Skeletal muscle cell (primary cell): ENCODE measurements around the gene PRRC2A.

Experiments used
- DNase-seq: peaks from one replicate; pipeline ENCODE4 v3.0.0-alpha.2; 2010; ENCODE audit warnings: low read depth
- H3K4me3 ChIP-seq: 2 replicates; pipeline ENCODE4 v1.5.1; 2011; ENCODE audit warnings: low read depth, mild to moderate bottlenecking, control low read depth, low read length, moderate library complexity

Gene PRRC2A

DNA sequence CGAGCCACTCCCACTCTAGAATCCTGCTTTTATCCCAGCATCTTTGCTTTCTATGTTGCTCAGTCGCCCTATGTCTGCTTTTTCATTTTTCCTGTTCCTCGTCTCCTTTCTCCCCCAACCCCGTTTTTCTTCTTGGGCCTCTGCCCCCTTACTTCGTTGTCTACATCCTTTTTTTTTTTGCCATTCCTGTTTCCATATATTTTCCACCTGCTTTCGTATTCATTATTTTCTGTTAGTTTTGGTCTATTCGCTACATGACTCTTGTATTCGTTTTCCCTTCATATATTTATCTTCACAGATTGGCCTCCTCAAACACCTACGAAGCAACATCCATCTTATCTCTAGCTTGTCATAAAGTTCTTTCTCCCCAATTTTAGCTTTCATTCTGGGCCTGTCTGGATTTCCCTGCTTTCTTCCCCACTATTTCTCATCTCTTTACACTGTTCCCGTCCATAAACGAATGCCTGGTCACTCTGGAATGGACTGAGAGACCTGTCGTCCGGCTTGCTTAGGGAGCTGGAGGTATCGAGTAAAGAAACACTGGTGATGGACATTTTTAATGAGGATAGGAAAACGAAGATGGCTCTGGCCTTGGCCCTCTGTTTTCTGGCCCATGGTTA, 915 bp downstream of the PRRC2A start:
- peak overlapping the region; percentile 84 for H3K4me3 ChIP-seq
- no peak for DNase-seq

DNA sequence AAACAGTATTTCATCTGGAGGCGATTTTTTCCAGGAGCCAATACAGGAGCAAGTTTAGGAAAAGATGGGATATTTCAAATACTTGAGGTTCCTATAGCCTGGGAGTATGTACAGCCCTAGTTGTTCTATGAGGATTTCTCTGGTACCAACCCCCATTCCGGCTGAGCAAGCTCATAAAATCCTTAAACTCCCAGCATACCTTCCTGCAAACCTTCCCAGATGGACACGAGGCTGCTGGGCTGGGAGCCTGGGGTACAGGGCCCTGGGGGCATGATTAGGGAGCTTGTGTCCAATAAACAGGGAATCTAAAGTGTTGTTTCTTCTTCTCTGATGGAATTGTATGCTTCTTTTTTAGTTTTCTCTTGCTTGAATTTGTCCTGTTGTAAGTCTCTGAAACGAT, 1.5 kb downstream of the PRRC2A start:
- peak overlapping the region; percentile 84 for H3K4me3 ChIP-seq
- no peak for DNase-seq

DNA sequence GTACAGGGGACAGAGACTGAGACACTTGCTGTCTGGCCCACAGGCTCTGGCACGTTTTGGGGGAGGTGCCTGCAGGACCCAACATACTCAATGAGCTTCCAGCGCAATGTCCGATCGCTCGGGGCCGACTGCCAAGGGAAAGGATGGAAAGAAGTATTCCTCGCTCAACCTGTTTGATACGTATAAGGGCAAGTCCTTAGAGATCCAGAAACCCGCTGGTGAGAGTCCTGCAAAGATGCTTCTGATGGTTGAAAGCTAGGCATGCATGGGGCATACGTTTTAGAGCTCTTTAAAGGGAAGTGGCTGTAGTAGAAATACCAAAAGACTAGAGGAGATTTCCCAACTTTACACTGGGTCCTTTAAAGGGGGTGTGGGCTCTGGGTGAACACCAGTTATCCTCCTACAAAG, 2.2 kb downstream of the PRRC2A start:
- no peak for DNase-seq
- H3K4me3 ChIP-seq, result peak overlapping the region; percentile 84

DNA sequence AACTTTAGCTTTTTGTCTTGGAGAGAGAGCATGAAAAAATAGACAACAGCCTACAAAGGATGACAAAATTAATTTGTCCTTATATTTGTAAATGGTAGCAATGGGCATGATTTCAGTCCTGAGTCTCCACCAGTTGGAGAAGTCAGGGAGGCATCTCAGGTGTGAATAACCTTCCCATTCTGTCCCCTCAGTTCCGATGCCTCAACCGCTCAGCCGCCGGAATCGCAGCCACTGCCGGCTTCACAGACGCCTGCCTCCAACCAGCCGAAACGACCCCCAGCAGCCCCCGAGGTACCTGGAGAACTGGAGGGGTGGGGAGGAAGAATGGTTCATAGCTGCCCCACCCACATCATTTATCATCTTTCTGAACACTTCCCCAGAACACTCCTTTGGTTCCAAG, 3.6 kb downstream of the PRRC2A start:
- no peak overlapping the region for H3K4me3 ChIP-seq
- no peak for DNase-seq

DNA sequence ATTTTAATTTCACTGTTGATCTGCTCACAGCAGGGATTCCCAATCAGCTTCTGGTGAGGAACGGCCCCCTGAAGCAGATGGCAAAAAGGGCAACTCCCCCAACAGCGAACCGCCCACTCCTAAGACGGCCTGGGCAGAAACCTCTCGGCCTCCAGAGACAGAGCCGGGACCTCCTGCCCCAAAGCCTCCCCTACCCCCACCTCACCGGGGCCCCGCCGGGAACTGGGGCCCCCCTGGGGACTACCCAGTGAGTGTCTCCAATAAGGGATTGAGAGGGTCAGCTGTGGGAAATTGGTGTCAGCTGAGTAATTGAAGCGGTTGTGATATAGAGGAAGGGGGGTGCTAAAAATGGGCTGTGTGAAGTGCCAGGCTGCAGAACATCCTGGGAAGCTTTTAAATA, 6.4 kb downstream of the PRRC2A start:
- no peak overlapping the region for H3K4me3 ChIP-seq
- DNase-seq, result no peak

DNA sequence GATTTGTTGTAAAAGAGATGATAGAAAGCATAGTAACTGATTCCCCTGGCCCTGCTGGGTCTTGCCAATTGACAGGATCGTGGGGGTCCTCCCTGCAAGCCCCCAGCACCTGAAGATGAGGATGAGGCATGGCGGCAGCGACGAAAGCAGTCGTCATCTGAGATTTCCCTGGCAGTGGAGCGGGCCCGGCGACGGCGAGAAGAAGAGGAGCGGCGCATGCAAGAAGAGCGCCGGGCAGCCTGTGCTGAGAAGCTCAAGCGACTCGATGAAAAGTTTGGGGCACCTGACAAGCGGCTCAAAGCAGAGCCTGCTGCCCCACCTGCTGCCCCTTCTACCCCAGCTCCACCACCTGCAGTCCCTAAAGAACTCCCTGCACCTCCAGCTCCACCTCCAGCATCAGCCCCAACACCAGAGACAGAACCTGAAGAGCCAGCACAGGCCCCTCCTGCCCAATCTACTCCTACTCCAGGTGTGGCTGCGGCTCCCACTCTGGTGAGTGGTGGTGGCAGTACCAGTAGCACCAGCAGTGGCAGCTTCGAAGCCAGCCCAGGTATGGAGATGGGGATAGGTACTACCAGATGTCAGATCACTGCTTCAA, 7.3 kb downstream of the PRRC2A start:
- no peak for DNase-seq

DNA sequence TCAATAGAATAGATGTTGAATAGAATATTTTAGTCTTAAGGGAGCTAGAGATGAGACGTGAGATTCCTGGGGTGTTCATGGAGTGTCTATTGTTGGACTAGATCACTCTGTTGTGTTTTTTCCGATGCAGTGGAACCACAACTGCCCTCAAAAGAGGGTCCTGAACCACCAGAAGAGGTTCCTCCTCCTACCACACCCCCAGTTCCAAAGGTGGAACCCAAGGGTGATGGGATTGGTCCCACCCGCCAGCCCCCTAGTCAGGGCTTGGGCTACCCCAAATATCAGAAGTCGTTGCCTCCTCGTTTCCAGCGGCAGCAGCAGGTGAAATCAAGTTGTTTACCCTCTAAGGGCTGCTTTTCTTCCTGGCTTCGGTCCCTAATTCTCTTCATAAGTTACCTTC, 8.5 kb downstream of the PRRC2A start:
- H3K4me3 ChIP-seq, result no peak overlapping the region
- no peak for DNase-seq

More for the DNA sequence above, 7.3 kb downstream of the PRRC2A start:
- no peak overlapping the region for H3K4me3 ChIP-seq

DNA sequence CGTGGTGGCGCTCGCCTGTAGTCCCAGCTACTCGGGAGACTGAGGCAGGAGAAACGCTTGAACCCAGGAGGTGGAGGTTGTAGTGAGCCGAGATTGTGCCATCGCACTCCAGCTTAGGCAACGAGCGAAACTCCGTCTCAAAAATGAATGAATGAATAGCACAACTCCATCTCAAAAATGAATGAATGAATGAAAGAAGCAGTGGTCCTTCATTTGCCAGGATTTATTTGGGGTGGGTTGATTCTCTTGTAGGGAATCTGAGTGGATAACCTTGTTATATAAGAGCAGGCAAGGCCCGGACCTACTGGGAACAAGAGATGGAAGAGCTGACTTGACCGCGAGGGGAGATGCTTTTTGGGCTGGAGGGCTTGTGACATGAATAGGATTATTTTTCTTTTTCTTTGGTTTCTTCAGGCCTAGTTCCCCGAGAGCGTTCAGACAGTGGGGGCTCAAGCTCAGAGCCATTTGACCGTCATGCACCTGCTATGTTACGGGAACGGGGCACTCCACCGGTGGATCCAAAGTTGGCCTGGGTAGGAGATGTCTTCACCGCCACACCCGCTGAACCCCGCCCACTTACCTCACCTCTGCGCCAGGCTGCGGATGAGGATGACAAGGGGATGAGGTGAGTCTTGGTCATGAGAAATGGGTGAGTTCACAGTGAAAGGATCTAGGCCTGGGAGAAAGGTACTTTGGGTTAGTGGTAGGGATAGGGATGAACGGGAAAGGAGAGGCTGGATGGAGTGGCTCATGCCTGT, 9.8 kb downstream of the PRRC2A start:
- DNase-seq, result no peak

DNA sequence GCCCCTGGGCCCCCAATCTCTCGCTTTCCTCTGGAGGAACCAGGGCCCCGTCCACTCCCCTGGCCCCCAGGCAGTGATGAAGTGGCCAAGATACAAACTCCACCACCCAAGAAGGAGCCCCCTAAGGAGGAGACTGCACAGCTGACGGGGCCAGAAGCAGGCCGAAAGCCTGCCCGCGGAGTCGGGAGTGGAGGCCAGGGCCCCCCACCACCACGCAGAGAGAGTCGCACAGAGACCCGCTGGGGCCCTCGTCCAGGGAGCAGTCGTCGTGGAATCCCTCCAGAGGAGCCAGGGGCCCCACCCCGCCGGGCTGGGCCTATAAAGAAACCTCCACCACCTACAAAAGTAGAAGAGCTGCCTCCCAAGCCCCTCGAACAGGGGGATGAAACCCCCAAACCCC, 10.7 kb downstream of the PRRC2A start:
- no peak for DNase-seq

More for the DNA sequence above, 9.8 kb downstream of the PRRC2A start:
- no peak overlapping the region for H3K4me3 ChIP-seq

DNA sequence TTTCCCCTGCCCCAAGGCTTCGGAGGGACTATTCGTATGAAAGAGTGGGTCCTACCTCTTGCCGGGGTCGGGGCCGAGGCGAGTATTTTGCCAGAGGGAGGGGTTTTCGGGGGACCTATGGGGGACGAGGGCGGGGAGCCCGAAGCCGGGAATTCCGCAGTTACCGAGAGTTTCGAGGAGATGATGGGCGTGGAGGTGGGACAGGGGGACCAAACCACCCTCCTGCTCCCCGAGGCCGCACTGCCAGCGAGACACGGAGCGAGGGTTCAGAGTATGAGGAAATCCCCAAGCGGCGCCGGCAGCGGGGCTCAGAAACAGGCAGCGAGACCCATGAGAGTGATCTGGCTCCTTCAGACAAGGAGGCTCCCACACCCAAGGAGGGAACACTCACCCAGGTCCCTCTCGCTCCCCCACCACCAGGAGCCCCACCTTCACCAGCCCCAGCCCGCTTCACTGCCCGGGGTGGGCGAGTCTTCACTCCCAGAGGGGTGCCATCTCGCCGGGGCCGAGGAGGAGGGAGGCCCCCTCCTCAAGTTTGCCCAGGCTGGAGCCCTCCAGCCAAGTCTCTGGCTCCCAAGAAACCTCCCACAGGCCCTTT, 11.3 kb downstream of the PRRC2A start:
- no peak for DNase-seq
- no peak overlapping the region for H3K4me3 ChIP-seq

More for the DNA sequence above, 10.7 kb downstream of the PRRC2A start:
- H3K4me3 ChIP-seq, result no peak overlapping the region

DNA sequence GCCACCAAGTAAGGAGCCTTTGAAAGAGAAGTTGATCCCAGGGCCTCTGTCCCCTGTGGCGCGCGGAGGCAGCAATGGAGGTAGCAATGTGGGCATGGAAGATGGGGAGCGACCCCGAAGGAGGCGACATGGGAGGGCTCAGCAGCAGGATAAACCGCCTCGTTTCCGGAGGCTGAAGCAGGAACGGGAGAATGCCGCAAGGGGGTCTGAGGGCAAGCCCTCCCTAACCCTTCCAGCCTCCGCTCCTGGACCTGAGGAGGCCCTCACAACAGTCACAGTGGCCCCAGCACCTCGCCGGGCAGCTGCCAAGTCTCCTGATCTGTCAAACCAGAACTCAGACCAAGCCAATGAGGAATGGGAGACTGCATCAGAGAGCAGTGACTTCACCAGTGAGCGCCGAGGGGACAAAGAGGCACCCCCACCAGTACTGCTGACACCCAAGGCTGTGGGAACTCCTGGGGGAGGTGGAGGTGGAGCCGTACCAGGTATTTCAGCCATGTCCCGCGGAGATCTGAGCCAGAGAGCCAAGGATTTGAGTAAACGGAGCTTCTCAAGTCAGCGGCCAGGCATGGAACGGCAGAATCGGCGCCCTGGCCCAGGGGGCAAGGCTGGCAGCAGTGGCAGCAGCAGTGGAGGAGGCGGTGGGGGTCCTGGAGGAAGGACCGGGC, 11.9 kb downstream of the PRRC2A start:
- no peak overlapping the region for H3K4me3 ChIP-seq
- no peak for DNase-seq

DNA sequence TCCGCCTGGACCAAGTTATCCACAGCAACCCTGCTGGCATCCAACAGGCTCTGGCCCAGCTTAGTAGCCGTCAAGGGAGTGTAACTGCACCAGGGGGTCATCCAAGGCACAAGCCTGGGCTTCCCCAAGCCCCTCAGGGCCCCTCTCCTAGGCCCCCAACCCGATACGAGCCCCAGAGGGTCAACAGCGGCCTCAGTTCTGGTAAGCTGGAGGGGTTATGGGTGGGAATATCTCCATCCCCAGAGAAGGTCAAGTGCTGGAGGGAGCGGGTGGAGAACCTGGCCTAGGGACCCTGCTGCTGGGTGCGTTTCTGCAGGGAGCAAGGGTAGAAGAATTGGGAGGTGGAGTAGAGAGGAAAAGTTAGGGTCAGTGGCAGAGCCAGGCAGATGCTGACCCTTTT, 12.9 kb downstream of the PRRC2A start:
- no peak overlapping the region for H3K4me3 ChIP-seq
- DNase-seq, result no peak

DNA sequence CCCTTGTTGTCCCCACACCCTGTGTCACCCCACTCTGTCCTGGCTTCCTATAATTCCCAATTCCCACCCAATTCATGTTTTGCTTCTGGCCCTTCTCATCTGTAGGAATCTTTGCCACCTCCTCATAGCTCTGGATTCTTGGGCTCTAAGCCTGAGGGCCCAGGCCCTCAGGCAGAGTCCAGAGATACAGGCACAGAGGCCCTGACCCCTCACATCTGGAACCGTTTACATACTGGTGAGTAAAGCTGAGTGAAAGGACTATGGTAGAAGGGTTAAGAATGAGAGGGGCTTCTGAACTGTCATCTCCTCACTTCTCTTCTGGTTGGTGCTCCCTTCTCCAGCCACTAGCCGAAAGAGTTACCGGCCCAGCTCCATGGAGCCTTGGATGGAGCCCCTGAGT, 13.6 kb downstream of the PRRC2A start:
- DNase-seq, result no peak
- no peak overlapping the region for H3K4me3 ChIP-seq

DNA sequence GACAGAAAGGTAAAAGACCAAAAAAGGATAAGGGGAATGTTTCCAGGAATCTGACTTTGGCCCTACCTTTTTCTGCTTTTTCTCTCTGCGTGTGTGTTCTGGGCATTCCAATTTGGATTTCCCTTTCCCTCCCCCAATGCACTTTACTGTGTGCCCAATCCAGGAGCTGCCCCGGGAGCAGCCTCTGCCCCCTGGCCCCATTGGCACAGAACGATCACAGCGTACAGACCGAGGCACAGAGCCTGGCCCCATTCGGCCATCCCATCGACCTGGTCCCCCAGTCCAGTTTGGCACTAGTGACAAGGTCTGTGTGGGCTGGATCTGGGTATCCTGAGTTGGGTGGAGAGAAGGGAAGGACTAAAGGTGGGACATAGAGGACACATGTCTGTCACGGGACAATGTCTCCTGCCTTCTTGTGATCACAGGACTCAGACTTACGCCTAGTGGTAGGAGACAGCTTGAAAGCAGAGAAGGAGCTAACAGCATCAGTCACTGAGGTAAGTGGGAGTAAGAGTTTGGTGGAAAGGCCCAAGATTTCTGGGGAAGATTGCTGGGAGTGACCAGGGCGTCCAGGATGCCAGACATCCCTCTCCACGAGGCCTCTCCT, 14.6 kb downstream of the PRRC2A start:
- H3K4me3 ChIP-seq, result no peak overlapping the region
- no peak for DNase-seq

DNA sequence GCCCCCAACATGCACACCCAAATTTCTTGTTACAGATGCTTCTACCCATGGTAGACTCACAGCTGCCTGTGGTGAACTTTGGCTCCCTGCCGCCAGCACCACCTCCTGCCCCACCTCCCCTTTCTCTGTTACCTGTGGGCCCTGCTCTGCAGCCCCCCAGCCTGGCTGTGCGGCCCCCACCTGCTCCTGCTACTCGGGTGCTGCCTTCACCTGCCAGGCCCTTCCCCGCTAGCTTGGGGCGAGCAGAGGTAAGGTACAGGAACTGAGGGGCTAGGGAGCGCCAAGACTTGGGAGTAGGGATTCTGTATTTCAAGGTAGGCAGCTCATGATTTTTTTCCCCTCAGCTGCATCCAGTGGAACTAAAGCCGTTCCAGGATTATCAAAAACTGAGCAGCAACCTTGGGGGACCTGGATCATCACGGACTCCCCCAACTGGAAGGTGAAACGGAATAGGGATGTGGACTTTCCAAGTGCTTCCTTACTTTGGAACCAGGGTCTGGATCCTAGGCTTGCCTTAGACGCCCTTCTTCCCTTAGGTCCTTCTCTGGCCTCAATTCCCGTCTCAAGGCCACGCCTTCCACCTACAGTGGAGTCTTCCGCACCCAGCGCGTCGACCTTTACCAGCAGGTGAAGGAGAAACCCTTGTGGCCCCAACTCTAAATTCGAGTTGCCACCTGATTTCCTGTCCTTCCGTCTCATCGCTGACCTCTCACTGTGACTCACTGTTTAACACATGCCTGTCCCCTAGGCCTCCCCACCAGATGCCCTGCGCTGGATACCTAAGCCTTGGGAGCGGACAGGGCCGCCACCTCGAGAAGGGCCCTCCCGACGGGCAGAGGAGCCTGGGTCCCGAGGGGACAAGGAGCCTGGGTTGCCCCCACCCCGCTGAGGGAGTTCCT, 16.4 kb downstream of the PRRC2A start:
- DNase-seq, result no peak
- no peak overlapping the region for H3K4me3 ChIP-seq

DNA sequence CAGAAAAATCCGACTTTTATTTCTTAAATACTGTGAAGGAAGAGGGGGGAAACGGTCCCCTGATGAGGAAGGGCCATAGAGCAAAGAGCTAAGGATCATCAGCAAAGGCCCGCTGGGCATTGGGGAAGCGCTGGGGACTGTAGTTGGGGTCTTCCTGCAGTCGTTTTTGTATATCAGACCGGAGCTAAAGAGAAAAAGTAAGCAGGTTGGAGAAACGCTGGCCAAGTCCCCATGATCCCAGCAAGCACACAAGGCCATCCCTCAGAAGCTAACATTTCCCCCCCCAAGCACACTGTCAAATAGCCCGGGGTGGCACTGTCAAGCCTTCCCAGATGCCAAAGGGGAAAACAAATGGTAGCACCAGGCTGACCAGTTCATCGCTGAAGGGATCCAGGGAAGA, 18.5 kb downstream of the PRRC2A start:
- no peak overlapping the region for H3K4me3 ChIP-seq
- DNase-seq, result no peak

DNA sequence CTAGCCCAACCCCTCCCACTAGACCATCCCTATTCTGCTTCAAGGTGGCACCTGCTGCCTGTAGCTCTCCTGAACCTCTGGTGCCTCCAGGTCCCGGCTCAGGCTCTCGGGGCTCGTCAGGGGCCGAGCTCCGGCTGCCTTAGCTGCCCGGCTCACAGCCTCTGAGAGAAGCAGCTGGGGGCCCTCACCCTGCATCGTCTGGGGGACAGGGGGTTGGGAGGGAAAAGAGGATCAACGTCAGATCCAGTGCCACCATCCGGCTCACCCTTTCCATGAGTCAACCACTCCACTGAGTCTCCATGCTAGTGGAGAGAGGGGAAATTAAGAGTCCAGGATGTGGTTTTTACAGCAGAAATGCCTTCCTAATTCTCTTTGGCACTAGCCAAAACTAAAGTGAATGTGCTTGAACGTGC, 18.9 kb downstream of the PRRC2A start:
- H3K4me3 ChIP-seq, result no peak overlapping the region
- DNase-seq, result no peak

DNA sequence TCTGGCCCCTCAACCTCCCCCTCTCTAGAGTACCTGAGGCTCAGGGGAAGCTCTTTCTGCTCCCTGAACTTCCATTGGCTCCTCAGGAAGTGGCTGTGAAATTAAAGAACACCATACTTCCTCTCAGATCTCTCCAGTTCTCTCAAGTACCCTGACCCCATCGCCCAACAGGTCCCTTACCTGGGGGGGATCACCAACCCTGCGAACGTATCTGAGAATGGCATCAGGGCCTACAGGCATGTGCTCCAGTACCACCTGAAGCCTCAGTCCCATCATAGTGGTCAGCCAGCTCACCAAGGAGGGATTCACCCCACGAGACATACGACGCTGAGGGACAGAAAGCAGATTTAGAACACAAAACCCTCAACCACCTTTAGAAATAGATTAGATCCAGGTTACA, 20.1 kb downstream of the PRRC2A start:
- no peak for DNase-seq
- no peak overlapping the region for H3K4me3 ChIP-seq

DNA sequence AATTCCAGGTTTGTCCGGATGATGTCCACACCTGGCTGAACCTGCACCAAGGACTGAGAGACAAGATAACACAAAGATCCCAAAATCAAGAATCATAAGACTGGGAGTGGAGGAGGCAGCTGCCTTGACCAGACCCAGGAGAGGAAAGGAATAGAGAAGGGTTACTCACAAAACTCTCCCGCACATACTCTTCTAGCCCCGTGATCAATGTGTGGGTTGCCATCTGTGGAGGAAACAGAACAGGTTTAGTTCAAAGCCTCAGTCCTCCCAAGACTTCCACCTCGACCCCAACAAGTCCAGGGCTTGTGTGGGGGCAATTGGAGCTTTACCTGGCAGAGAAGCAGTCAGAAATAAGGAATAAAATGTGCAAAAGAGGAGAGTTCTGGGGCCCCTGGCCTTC, 20.9 kb downstream of the PRRC2A start:
- H3K4me3 ChIP-seq, result no peak overlapping the region
- no peak for DNase-seq
